H1 (cell line): Measurements from ENCODE around the gene DOK7. TPM values are rescaled to one million over a fixed set of nuclear protein-coding genes. Genes with fewer than 3 reads are reported as not detected.

ENCODE experiments used
- CTCF ChIA-PET: fragments of 300-600 bp; sonication (Branson Sonifier 250); formaldehyde crosslinking; loops from one replicate; lab custom pipeline; 2021; ENCODE audit not compliant: partially characterized antibody; lab: Charles Lee
- POLR2A ChIA-PET: fragments of 300-600 bp; sonication (Branson Sonifier 250); formaldehyde crosslinking; loops from one replicate; lab custom pipeline; 2021; ENCODE audit warnings: inconsistent platforms; ENCODE audit not compliant: partially characterized antibody; lab: Charles Lee
- DNase-seq, 2 experiments: peaks; one replicate each; pipeline versions ENCODE4 v3.0.0 to v3.0.0-alpha.2; 2010 to 2022; ENCODE audit warnings: low spot score in 2 of 2, low read depth in 1 of 2, mixed read lengths in 1 of 2
- FAIRE-seq: peaks from 2 replicates; lab custom pipeline; 2011; peaks lifted over from hg19 to GRCh38; lab: Jason Lieb, UNC
- H2AFZ ChIP-seq: 2 replicates; pipeline ENCODE4 v1.8.1; 2012; ENCODE audit warnings: low read length, inconsistent platforms
- H2AK5ac ChIP-seq: 2 replicates; pipeline ENCODE4 v1.6.1; 2013; ENCODE audit warnings: low read depth, low read length
- H2BK120ac ChIP-seq: replicated peaks from 2 replicates; pipeline ENCODE3; 2013; ENCODE audit warnings: low read depth, low read length, inconsistent platforms
- H2BK12ac ChIP-seq: 2 replicates; pipeline ENCODE4 v1.6.1; 2013; ENCODE audit warnings: low read depth, low read length
- H2BK15ac ChIP-seq: 2 replicates; pipeline ENCODE4 v1.6.1; 2013; ENCODE audit warnings: low read length
- H2BK20ac ChIP-seq: 2 replicates; pipeline ENCODE4 v1.6.1; 2013; ENCODE audit warnings: low read length
- H2BK5ac ChIP-seq: 2 replicates; pipeline ENCODE4 v1.6.1; 2013; ENCODE audit warnings: low read depth, low read length
- H3K14ac ChIP-seq: 2 replicates; pipeline ENCODE4 v1.6.1; 2013; ENCODE audit warnings: inconsistent platforms; ENCODE audit not compliant: insufficient read length
- H3K18ac ChIP-seq: 2 replicates; pipeline ENCODE4 v1.6.1; 2013; ENCODE audit warnings: low read length; ENCODE audit errors: extremely low read depth
- H3K23ac ChIP-seq: 2 replicates; pipeline ENCODE4 v1.6.1; 2013; ENCODE audit warnings: inconsistent platforms; ENCODE audit not compliant: insufficient read length
- H3K23me2 ChIP-seq: 2 replicates; pipeline ENCODE4 v1.6.1; 2013; ENCODE audit warnings: low read depth, low read length
- H3K27ac ChIP-seq: 2 replicates; pipeline ENCODE4 v1.6.1; 2011; ENCODE audit warnings: low read depth, low read length, inconsistent platforms
- H3K27me3 ChIP-seq, 4 experiments: replicated peaks in 1 of 4; 1 replicate in 1 of 4; 2 replicates in 3 of 4; pipeline versions ENCODE4 v1.6.1 to v1.8.1; 2011 to 2013; ENCODE audit warnings: low read length in 3 of 4, mild to moderate bottlenecking in 3 of 4, inconsistent platforms in 2 of 4, mixed read lengths in 2 of 4, moderate library complexity in 1 of 4; ENCODE audit not compliant: control insufficient read depth in 3 of 4, insufficient read depth in 3 of 4; ENCODE audit errors: extremely low read depth in 1 of 4
- H3K36me3 ChIP-seq, 4 experiments: 2 replicates each; pipeline versions ENCODE4 v1.6.1 to v1.8.1; 2011 to 2013; ENCODE audit warnings: mild to moderate bottlenecking in 4 of 4, low read length in 3 of 4, moderate library complexity in 2 of 4, control low read depth in 1 of 4, inconsistent platforms in 1 of 4; ENCODE audit not compliant: insufficient read depth in 4 of 4, control insufficient read depth in 2 of 4
- H3K4ac ChIP-seq: replicated peaks from 2 replicates; pipeline ENCODE3; 2013; ENCODE audit warnings: low read length, low read depth, mixed read lengths, inconsistent platforms; ENCODE audit not compliant: insufficient read length
- H3K4me1 ChIP-seq, 4 experiments: replicated peaks in 1 of 4; 1 replicate in 1 of 4; 2 replicates in 3 of 4; pipeline versions ENCODE4 v1.6.1 to v1.8.1; 2011 to 2013; ENCODE audit warnings: low read length in 3 of 4, inconsistent platforms in 2 of 4, mixed read lengths in 1 of 4; ENCODE audit not compliant: insufficient read depth in 4 of 4, control insufficient read depth in 3 of 4
- H3K4me2 ChIP-seq, 2 experiments: 2 replicates each; pipeline versions ENCODE4 v1.6.1 to v1.8.1; 2011 to 2013; ENCODE audit warnings: low read depth in 2 of 2, low read length in 2 of 2, control low read depth in 1 of 2, inconsistent platforms in 1 of 2, mild to moderate bottlenecking in 1 of 2; ENCODE audit not compliant: insufficient read depth in 1 of 2
- H3K4me3 ChIP-seq, 4 experiments: fragments of 200-600, 300-600 bp in 1 of 4; sonication (generic), shearing (Covaris generic), sonication (Bioruptor Twin) in 1 of 4; 2 replicates each; pipeline versions ENCODE4 v1.5.1 to v1.8.1; 2011 to 2016; ENCODE audit warnings: low read length in 4 of 4, low read depth in 3 of 4, control low read depth in 2 of 4, inconsistent platforms in 2 of 4, mild to moderate bottlenecking in 2 of 4, mixed read lengths in 1 of 4, moderate library complexity in 1 of 4; ENCODE audit not compliant: insufficient read depth in 2 of 4; ENCODE audit errors: extremely low read depth in 1 of 4
- H3K56ac ChIP-seq: replicated peaks from 2 replicates; pipeline ENCODE3; 2013; ENCODE audit warnings: low read depth, mild to moderate bottlenecking, mixed read lengths, low read length, inconsistent platforms; ENCODE audit not compliant: insufficient read length
- H3K79me1 ChIP-seq: 2 replicates; pipeline ENCODE4 v1.6.1; 2013; ENCODE audit warnings: low read depth, low read length, control low read depth
- H3K79me2 ChIP-seq, 2 experiments: 2 replicates each; pipeline versions ENCODE4 v1.6.1 to v1.8.1; 2012 to 2013; ENCODE audit warnings: low read length in 2 of 2, mild to moderate bottlenecking in 2 of 2, inconsistent platforms in 1 of 2; ENCODE audit not compliant: insufficient read depth in 2 of 2, control insufficient read depth in 1 of 2
- H3K9ac ChIP-seq, 4 experiments: replicated peaks in 1 of 4; 1 replicate in 1 of 4; 2 replicates in 3 of 4; pipeline versions ENCODE4 v1.6.1 to v1.8.1; 2011 to 2013; ENCODE audit warnings: low read depth in 3 of 4, low read length in 3 of 4, control low read depth in 2 of 4, mild to moderate bottlenecking in 2 of 4, moderate library complexity in 2 of 4, inconsistent platforms in 1 of 4; ENCODE audit errors: extremely low read depth in 1 of 4
- H3K9me3 ChIP-seq, 2 experiments: 2 replicates each; pipeline versions ENCODE4 v1.6.1 to v1.8.1; 2012 to 2013; ENCODE audit warnings: mild to moderate bottlenecking in 2 of 2, moderate library complexity in 2 of 2, control low read depth in 1 of 2, inconsistent platforms in 1 of 2, low read depth in 1 of 2, low read length in 1 of 2, mixed read lengths in 1 of 2; ENCODE audit not compliant: insufficient read depth in 2 of 2
- H4K20me1 ChIP-seq, 2 experiments: replicated peaks in 1 of 2; 2 replicates each; pipeline versions ENCODE3 to v1.8.1; 2011 to 2013; ENCODE audit warnings: inconsistent platforms in 2 of 2, low read length in 2 of 2, mild to moderate bottlenecking in 1 of 2; ENCODE audit not compliant: insufficient read depth in 2 of 2, control insufficient read depth in 1 of 2
- H4K5ac ChIP-seq: 2 replicates; pipeline ENCODE4 v1.6.1; 2013; ENCODE audit warnings: low read length, low read depth, mixed read lengths, inconsistent platforms; ENCODE audit not compliant: insufficient read length
- H4K8ac ChIP-seq: 2 replicates; pipeline ENCODE4 v1.8.0; 2013; ENCODE audit warnings: mild to moderate bottlenecking, moderate library complexity, low read length, inconsistent platforms; ENCODE audit not compliant: insufficient read depth; ENCODE audit errors: extremely low read depth
- H4K91ac ChIP-seq: replicated peaks from 2 replicates; pipeline ENCODE3; 2013; ENCODE audit warnings: low read length, mixed read lengths, inconsistent platforms; ENCODE audit not compliant: insufficient read length
- BACH1 ChIP-seq: IDR thresholded peaks from 2 replicates; pipeline ENCODE4 v1.6.1; 2012; ENCODE audit warnings: low read length, improper control_type of control experiment
- BRCA1 ChIP-seq: IDR thresholded peaks from 2 replicates; pipeline ENCODE4 v1.6.1; 2012; ENCODE audit warnings: low read depth, low read length, improper control_type of control experiment
- GABPA ChIP-seq: IDR thresholded peaks from 2 replicates; pipeline ENCODE4 v1.6.1; 2011; ENCODE audit warnings: mild to moderate bottlenecking, low read length, moderate library complexity, borderline replicate concordance; ENCODE audit not compliant: insufficient read depth
- HDAC6 ChIP-seq: IDR thresholded peaks from one replicate; pipeline ENCODE4 v1.7.1; 2012; ENCODE audit warnings: low read depth, mild to moderate bottlenecking, inconsistent platforms, low read length, moderate library complexity
- NRF1 ChIP-seq: IDR thresholded peaks from 2 replicates; pipeline ENCODE4 v1.6.1; 2011; ENCODE audit warnings: mild to moderate bottlenecking, low read depth, low read length, improper control_type of control experiment
- POLR2A ChIP-seq, 2 experiments: IDR thresholded peaks; 1 replicate in 1 of 2; 2 replicates in 1 of 2; pipeline ENCODE4 v1.6.1; 2011; ENCODE audit warnings: low read depth in 2 of 2, low read length in 2 of 2, mild to moderate bottlenecking in 2 of 2; ENCODE audit errors: control extremely low read depth in 1 of 2
- RAD21 ChIP-seq, 2 experiments: IDR thresholded peaks in 1 of 2; conservative IDR thresholded peaks in 1 of 2; 2 replicates each; pipeline ENCODE4 v1.6.1; 2011; ENCODE audit warnings: low read depth in 2 of 2, low read length in 2 of 2, improper control_type of control experiment in 1 of 2, inconsistent platforms in 1 of 2, mild to moderate bottlenecking in 1 of 2, moderate library complexity in 1 of 2
- SIRT6 ChIP-seq: IDR thresholded peaks from one replicate; pipeline ENCODE4 v1.7.1; 2012; ENCODE audit warnings: low read length, inconsistent platforms
- TCF12 ChIP-seq: IDR thresholded peaks from 2 replicates; pipeline ENCODE4 v1.6.1; 2011; ENCODE audit warnings: low read depth, mild to moderate bottlenecking, low read length
- WGBS, 2 experiments: shearing (Covaris generic) in 1 of 2; methylation state at CpG; one replicate each; pipeline versions ENCODE4 v1.1.6 to v1.1.7; 2013 to 2015; ENCODE audit warnings: low lambda C conversion rate in 2 of 2, mixed read lengths in 2 of 2, inconsistent platforms in 1 of 2, low coverage in 1 of 2, missing lambda C conversion rate in 1 of 2; ENCODE audit not compliant: insufficient replicate concordance in 2 of 2, insufficient coverage in 1 of 2, insufficient read length in 1 of 2; ENCODE audit errors: extremely low coverage in 1 of 2, missing lambda C conversion rate in 1 of 2; 5-methylcytosine and 5-hydroxymethylcytosine counted together
- polyA plus RNA-seq, 7 experiments: library from polyadenylated mRNA; depleted of rRNA in 3 of 7; stranded (reverse) in 5 of 7; unstranded in 2 of 7; fragments of >200 nt in 5 of 7; fragments of 200-250 nt in 2 of 7; gene quantifications; 1 replicate in 5 of 7; 2 replicates in 1 of 7; 4 replicates in 1 of 7; pipeline versions ENCODE4 v1.2.1 to v1.2.3, GENCODE V29; 2011 to 2013; ENCODE audit warnings: missing spikeins in 2 of 7, mixed read lengths in 2 of 7
- total RNA-seq: library from RNA; stranded (reverse); fragmentation: NEBNext Ultra II Directional; extraction: Animal tissue kit (Norgen Biotek cat#: 25700); gene quantifications from 2 replicates; pipeline ENCODE4 v1.2.1, GENCODE V29; 2021
- TF ChIP-seq, protein P1 (sequence below), 3 experiments: IDR thresholded peaks; 1 replicate in 2 of 3; 2 replicates in 1 of 3; pipeline versions ENCODE4 v1.5.1 to v1.6.1; 2011; ENCODE audit warnings: low read length in 3 of 3, mild to moderate bottlenecking in 3 of 3, inconsistent platforms in 2 of 3, low read depth in 1 of 3, moderate library complexity in 1 of 3; ENCODE audit not compliant: insufficient read depth in 1 of 3; ENCODE audit errors: control extremely low read depth in 1 of 3

Gene DOK7
- total and polyA plus RNA-seq, 2 of the 8 experiments (the other 6 are each of a cell fraction or from before 2014, with no cell fraction given): 0.32 TPM; not detected in 1

DNA sequence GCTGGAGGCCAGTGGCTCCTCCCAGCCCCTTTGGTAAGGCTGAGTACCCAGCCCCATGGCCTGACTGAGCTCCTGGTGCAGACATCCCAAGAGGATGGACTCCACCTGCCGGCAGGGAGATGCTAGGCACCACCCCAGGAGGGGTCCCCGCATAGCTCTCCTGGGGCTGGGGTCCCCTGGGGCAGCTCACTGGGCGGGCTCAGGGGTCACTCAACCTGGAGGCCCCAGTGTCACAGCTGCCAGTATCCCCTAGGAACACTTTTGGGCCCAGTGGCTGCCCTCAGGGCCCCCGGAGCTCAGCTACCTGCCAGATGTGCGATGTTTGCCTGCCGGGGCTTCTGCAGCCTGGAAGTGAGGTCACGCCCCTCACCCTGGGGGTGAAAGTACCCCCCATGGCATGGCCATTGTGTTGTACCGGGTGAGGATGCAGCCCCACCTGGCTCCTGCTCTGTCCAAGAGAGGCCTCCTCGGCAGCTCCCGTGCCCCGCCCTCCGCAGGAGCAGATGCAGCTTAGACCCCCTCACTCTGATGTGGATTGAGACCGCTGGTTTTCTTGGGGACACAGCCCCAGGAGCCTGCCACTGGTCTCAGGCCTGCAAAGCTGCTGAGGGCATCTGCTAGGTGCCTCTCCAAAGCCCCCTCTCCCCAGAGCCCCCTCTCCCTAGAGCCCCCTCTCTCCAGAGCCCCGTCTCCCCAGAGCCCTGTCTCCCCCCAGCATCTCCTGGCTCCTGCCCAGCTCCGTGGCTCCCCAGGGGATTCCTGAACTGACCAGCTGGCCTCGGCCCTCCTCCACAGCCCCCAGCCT lies 28.0 kb upstream of the DOK7 start:
- no peak overlapping the region for H2BK5ac ChIP-seq
- H3K4me1 ChIP-seq: peaks cover 0 to 5% (median 2%) of the 10 kb centered on the region in 4 experiments; a peak in 3 of 7 replicates
- no peak overlapping the region for H3K9ac ChIP-seq
- WGBS, 2 experiments: 63% methylated on average over 15 of the region's 16 CpGs; no CpG with 5 or more reads in 1 of the 2 experiments
- no peak overlapping the region for H2BK12ac ChIP-seq
- no peak overlapping the region for H3K4ac ChIP-seq
- H2BK15ac ChIP-seq: no peak overlapping the region
- no peak overlapping the region for H2AK5ac ChIP-seq
- H4K5ac ChIP-seq: no peak overlapping the region
- no peak for DNase-seq
- H3K36me3 ChIP-seq: no peaks in the 10 kb centered on the region
- H4K20me1 ChIP-seq: peaks cover 0 to 5% of the 10 kb centered on the region in 2 experiments
- H2BK20ac ChIP-seq: no peak overlapping the region
- no peak overlapping the region for H3K4me3 ChIP-seq
- H3K18ac ChIP-seq: no peak overlapping the region
- H3K27me3 ChIP-seq: no peaks in the 10 kb centered on the region; a peak in 1 of 7 replicates
- no peak overlapping the region for H3K14ac ChIP-seq
- no peak overlapping the region for H3K4me2 ChIP-seq
- peak overlapping the region; percentile 74 for H4K91ac ChIP-seq
- FAIRE-seq: no peak
- H4K8ac ChIP-seq: no peak overlapping the region
- H3K23ac ChIP-seq: no peak overlapping the region
- no peak overlapping the region for H2AFZ ChIP-seq
- no peaks in the 10 kb centered on the region for H3K23me2 ChIP-seq
- H3K79me2 ChIP-seq: no peaks in the 10 kb centered on the region
- H3K79me1 ChIP-seq: no peaks in the 10 kb centered on the region
- POLR2A ChIA-PET: interaction anchor here (0.6 to 2.4 kb wide), 2 partner anchors 13 to 99 kb away, joined by 3 to 5 read pairs; no protein-coding TSS in a partner anchor
- no peaks in the 10 kb centered on the region for H3K9me3 ChIP-seq
- H3K27ac ChIP-seq: no peak overlapping the region
- CTCF ChIA-PET: interaction anchor here (0.6 to 11.6 kb wide), 27 partner anchors 7 to 193 kb away, joined by 3 to 152 read pairs (median 5); no protein-coding TSS in a partner anchor
- no peak overlapping the region for H2BK120ac ChIP-seq
- H3K56ac ChIP-seq: no peak overlapping the region
- TF ChIP-seq BACH1: no peak
- TF ChIP-seq TCF12: no peak
- TF ChIP-seq HDAC6: no peak
- no peak for TF ChIP-seq POLR2A (IDR thresholded peaks at IDR 0.05; ENCODE audit: control extremely low read depth in 1 of 2, low read depth in 2 of 2, low read length in 2 of 2)
- peak; percentile 48 to 55 for TF ChIP-seq RAD21 (IDR thresholded peaks at IDR 0.05 in 1 of 2, conservative IDR thresholded peaks at IDR 0.05 in 1 of 2; ENCODE audit: low read depth in 2 of 2, low read length in 2 of 2)
- TF ChIP-seq SIRT6: no peak
- no peak for TF ChIP-seq NRF1
- peak; percentile 14; the same call in 1 of the 2 replicates for TF ChIP-seq GABPA
- no peak for TF ChIP-seq BRCA1
- TF ChIP-seq, protein P1, sequence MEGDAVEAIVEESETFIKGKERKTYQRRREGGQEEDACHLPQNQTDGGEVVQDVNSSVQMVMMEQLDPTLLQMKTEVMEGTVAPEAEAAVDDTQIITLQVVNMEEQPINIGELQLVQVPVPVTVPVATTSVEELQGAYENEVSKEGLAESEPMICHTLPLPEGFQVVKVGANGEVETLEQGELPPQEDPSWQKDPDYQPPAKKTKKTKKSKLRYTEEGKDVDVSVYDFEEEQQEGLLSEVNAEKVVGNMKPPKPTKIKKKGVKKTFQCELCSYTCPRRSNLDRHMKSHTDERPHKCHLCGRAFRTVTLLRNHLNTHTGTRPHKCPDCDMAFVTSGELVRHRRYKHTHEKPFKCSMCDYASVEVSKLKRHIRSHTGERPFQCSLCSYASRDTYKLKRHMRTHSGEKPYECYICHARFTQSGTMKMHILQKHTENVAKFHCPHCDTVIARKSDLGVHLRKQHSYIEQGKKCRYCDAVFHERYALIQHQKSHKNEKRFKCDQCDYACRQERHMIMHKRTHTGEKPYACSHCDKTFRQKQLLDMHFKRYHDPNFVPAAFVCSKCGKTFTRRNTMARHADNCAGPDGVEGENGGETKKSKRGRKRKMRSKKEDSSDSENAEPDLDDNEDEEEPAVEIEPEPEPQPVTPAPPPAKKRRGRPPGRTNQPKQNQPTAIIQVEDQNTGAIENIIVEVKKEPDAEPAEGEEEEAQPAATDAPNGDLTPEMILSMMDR (IDR thresholded peaks at IDR 0.05; ENCODE audit: control extremely low read depth in 1 of 3, insufficient read depth in 1 of 3, low read depth in 1 of 3, low read length in 3 of 3): peak in 2 of 3 experiments; percentile 33 to 55; a peak in 3 of 4 replicates
